ENCODE results near the gene PDGFB.

PDGFB gene

GRCh38 chr22:39220890-39221850 lies 23.6 kb downstream of the PDGFB start:
- TF ChIP-seq POLR2AphosphoS5 (IDR thresholded peaks at IDR 0.05; ENCODE audit: low read depth, low read length) (no peak), REST (IDR thresholded peaks at IDR 0.05; ENCODE audit: insufficient read depth in 1 of 2, low read depth in 2 of 2, low read length in 2 of 2) (no peak), TAF1 (IDR thresholded peaks at IDR 0.05; ENCODE audit: borderline replicate concordance, insufficient read depth, low read length) (no peak), SIN3A (IDR thresholded peaks at IDR 0.05; ENCODE audit: borderline replicate concordance, insufficient read depth, low read length) (no peak), FOXP2 (optimal IDR thresholded peaks at IDR 0.05; ENCODE audit: borderline replicate concordance, extremely low read depth, extremely low read length, insufficient read depth) (no peak)

DNA sequence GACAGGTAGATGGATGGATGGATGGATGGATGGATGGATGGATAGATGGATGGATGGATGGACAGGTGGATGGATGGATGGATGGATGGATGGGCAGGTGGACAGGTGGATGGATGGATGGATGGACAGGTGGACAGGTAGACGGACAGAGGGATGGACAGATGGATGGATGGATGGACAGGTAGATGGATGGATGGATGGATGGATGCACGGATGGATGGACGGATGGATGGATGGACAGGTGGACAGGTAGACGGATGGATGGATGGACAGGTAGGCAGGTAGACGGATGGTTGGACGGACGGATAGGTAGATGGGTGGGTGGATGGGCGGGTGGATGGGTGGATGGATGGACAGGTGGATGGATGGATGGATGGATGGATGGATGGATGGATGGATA lies 24.3 kb downstream of the PDGFB start:
- TF ChIP-seq TAF1 (IDR thresholded peaks at IDR 0.05; ENCODE audit: borderline replicate concordance, insufficient read depth, low read length) = no peak
- no peak for TF ChIP-seq REST (IDR thresholded peaks at IDR 0.05; ENCODE audit: insufficient read depth in 1 of 2, low read depth in 2 of 2, low read length in 2 of 2)
- no peak for TF ChIP-seq FOXP2 (optimal IDR thresholded peaks at IDR 0.05; ENCODE audit: borderline replicate concordance, extremely low read depth, extremely low read length, insufficient read depth)
- TF ChIP-seq SIN3A (IDR thresholded peaks at IDR 0.05; ENCODE audit: borderline replicate concordance, insufficient read depth, low read length) = no peak
- TF ChIP-seq POLR2AphosphoS5 (IDR thresholded peaks at IDR 0.05; ENCODE audit: low read depth, low read length) = no peak

- no peak for TF ChIP-seq POLR2AphosphoS5 (IDR thresholded peaks at IDR 0.05; ENCODE audit: low read depth, low read length)
- TF ChIP-seq TAF1 (IDR thresholded peaks at IDR 0.05; ENCODE audit: borderline replicate concordance, insufficient read depth, low read length) = no peak
- TF ChIP-seq FOXP2 (optimal IDR thresholded peaks at IDR 0.05; ENCODE audit: borderline replicate concordance, extremely low read depth, extremely low read length, insufficient read depth) = no peak
- TF ChIP-seq SIN3A (IDR thresholded peaks at IDR 0.05; ENCODE audit: borderline replicate concordance, insufficient read depth, low read length) = no peak
- no peak for TF ChIP-seq REST (IDR thresholded peaks at IDR 0.05; ENCODE audit: insufficient read depth in 1 of 2, low read depth in 2 of 2, low read length in 2 of 2)
Observed at GRCh38 chr22:39219071-39220039, 25.4 kb downstream of the PDGFB start.

DNA sequence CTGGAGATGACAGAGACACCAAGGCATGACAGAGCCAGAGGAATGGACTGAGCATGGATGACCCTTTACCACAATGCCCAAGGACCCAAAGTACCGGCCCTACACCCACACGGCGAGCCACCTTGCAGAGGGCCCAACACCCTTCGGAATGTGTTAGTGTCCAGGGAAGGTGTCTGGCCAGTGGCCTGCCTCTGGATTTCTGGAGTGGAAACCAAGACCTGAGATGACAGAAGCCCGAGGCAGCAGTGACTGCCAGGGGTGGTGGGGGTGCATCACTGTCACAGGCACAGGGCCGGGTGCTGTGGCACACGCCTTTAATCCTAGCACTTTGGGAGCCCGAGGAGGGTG lies 28.7 kb downstream of the PDGFB start:
- TF ChIP-seq REST (IDR thresholded peaks at IDR 0.05; ENCODE audit: insufficient read depth in 1 of 2, low read depth in 2 of 2, low read length in 2 of 2) = no peak
- TF ChIP-seq SIN3A (IDR thresholded peaks at IDR 0.05; ENCODE audit: borderline replicate concordance, insufficient read depth, low read length) = no peak
- no peak for TF ChIP-seq TAF1 (IDR thresholded peaks at IDR 0.05; ENCODE audit: borderline replicate concordance, insufficient read depth, low read length)
- TF ChIP-seq FOXP2 (optimal IDR thresholded peaks at IDR 0.05; ENCODE audit: borderline replicate concordance, extremely low read depth, extremely low read length, insufficient read depth) = no peak
- TF ChIP-seq POLR2AphosphoS5 (IDR thresholded peaks at IDR 0.05; ENCODE audit: low read depth, low read length) = no peak
